ACC112 (cell line): ENCODE data around the gene PAX5.
A peak's percentile ranks its signal among the peaks of the same experiment; 100 is the strongest.

Experiments
- H2AFZ ChIP-seq: fragments of 200-600 bp; sonication (generic); one replicate; pipeline ENCODE4 v1.6.0; 2017; ENCODE audit warnings: antibody characterized with exemption, low read length; ENCODE audit not compliant: unreplicated experiment
- H3K27ac ChIP-seq: fragments of 200-600 bp; sonication (generic); 2 replicates; pipeline ENCODE4 v1.5.1; 2014; ENCODE audit warnings: low read depth, mild to moderate bottlenecking, antibody characterized with exemption, low read length, moderate library complexity
- H3K27me3 ChIP-seq: fragments of 200-600 bp; sonication (generic); 2 replicates; pipeline ENCODE4 v1.6.1; 2014; ENCODE audit warnings: mild to moderate bottlenecking, antibody characterized with exemption, low read length, moderate library complexity, mixed read lengths; ENCODE audit not compliant: insufficient read depth
- H3K36me3 ChIP-seq: fragments of 200-600 bp; sonication (generic); 2 replicates; pipeline ENCODE4 v1.6.1; 2016; ENCODE audit warnings: mild to moderate bottlenecking, antibody characterized with exemption, low read length, moderate library complexity, mixed read lengths; ENCODE audit not compliant: insufficient read depth
- H3K4me1 ChIP-seq: fragments of 200-600 bp; sonication (generic); one replicate; pipeline ENCODE4 v1.6.1; 2016; ENCODE audit warnings: low read length, mixed read lengths; ENCODE audit not compliant: insufficient read depth, unreplicated experiment, control insufficient read depth
- H3K4me3 ChIP-seq: fragments of 200-600 bp; sonication (generic); 2 replicates; pipeline ENCODE4 v1.5.1; 2014; ENCODE audit warnings: mild to moderate bottlenecking, low read depth, low read length
- H3K79me2 ChIP-seq: fragments of 200-600 bp; sonication (generic); one replicate; pipeline ENCODE4 v1.6.0; 2016; ENCODE audit warnings: low read length; ENCODE audit not compliant: control insufficient read depth, unreplicated experiment, insufficient read depth

Gene PAX5

GRCh38 chr9:37036776-37037502 lies 2.9 kb upstream of the PAX5 start:
- Histone ChIP-seq H3K4me1 (no peaks in the 10 kb centered on the region), H2AFZ (peak overlapping the region; percentile 8), H3K4me3 (peak overlapping the region; percentile 65), H3K27me3 (peaks cover 100% of the 10 kb centered on the region), H3K79me2 (no peaks in the 10 kb centered on the region), H3K27ac (no peak overlapping the region), H3K36me3 (no peaks in the 10 kb centered on the region)

- H3K27me3 ChIP-seq, result peaks cover 100% of the 10 kb centered on the region
- no peaks in the 10 kb centered on the region for H3K79me2 ChIP-seq
- no peaks in the 10 kb centered on the region for H3K4me1 ChIP-seq
- no peaks in the 10 kb centered on the region for H3K36me3 ChIP-seq
- H3K4me3 ChIP-seq, result peak overlapping the region; percentile 65
- no peak overlapping the region for H2AFZ ChIP-seq
- no peak overlapping the region for H3K27ac ChIP-seq
Measured at GRCh38 chr9:37036371-37036775, 2.3 kb upstream of the PAX5 start.

- Histone ChIP-seq H3K27ac (no peak overlapping the region), H2AFZ (no peak overlapping the region), H3K79me2 (no peaks in the 10 kb centered on the region), H3K4me3 (peak overlapping the region; percentile 65), H3K4me1 (no peaks in the 10 kb centered on the region), H3K36me3 (no peaks in the 10 kb centered on the region), H3K27me3 (peaks cover 100% of the 10 kb centered on the region)
Measured at GRCh38 chr9:37035648-37036370, 1.7 kb upstream of the PAX5 start.

- Histone ChIP-seq H2AFZ (no peak overlapping the region), H3K4me1 (no peaks in the 10 kb centered on the region), H3K36me3 (no peaks in the 10 kb centered on the region), H3K27me3 (peaks cover 100% of the 10 kb centered on the region), H3K4me3 (no peak overlapping the region), H3K27ac (no peak overlapping the region), H3K79me2 (no peaks in the 10 kb centered on the region)
Measured at GRCh38 chr9:37034938-37035647, 1.0 kb upstream of the PAX5 start.

- Histone ChIP-seq H3K79me2 (no peaks in the 10 kb centered on the region), H3K27ac (no peak overlapping the region), H3K27me3 (peaks cover 100% of the 10 kb centered on the region), H2AFZ (no peak overlapping the region), H3K36me3 (no peaks in the 10 kb centered on the region), H3K4me1 (peaks cover 3% of the 10 kb centered on the region), H3K4me3 (peak overlapping the region; percentile 22)
Measured at GRCh38 chr9:37034305-37034937, 353 bp upstream of the PAX5 start.

GRCh38 chr9:37033141-37033540 lies 927 bp downstream of the PAX5 start:
- Histone ChIP-seq H3K27me3 (peaks cover 100% of the 10 kb centered on the region), H3K36me3 (no peaks in the 10 kb centered on the region), H2AFZ (no peak overlapping the region), H3K4me1 (peaks cover 3% of the 10 kb centered on the region), H3K27ac (no peak overlapping the region), H3K4me3 (no peak overlapping the region), H3K79me2 (no peaks in the 10 kb centered on the region)

GRCh38 chr9:37032713-37033112 lies 1.4 kb downstream of the PAX5 start:
- Histone ChIP-seq H3K27ac (no peak overlapping the region), H2AFZ (no peak overlapping the region), H3K27me3 (peaks cover 100% of the 10 kb centered on the region), H3K4me3 (no peak overlapping the region), H3K79me2 (no peaks in the 10 kb centered on the region), H3K36me3 (no peaks in the 10 kb centered on the region), H3K4me1 (peaks cover 3% of the 10 kb centered on the region)

- Histone ChIP-seq H3K27ac (no peak overlapping the region), H3K4me3 (no peak overlapping the region), H3K36me3 (no peaks in the 10 kb centered on the region), H3K27me3 (peaks cover 100% of the 10 kb centered on the region), H2AFZ (no peak overlapping the region), H3K4me1 (peaks cover 3% of the 10 kb centered on the region), H3K79me2 (no peaks in the 10 kb centered on the region)
Measured at GRCh38 chr9:37031902-37032301, 2.2 kb downstream of the PAX5 start.

- H3K27ac ChIP-seq, result no peak overlapping the region
- no peak overlapping the region for H3K4me3 ChIP-seq
- no peak overlapping the region for H2AFZ ChIP-seq
- no peaks in the 10 kb centered on the region for H3K79me2 ChIP-seq
- no peaks in the 10 kb centered on the region for H3K36me3 ChIP-seq
- H3K27me3 ChIP-seq, result peaks cover 100% of the 10 kb centered on the region
- H3K4me1 ChIP-seq, result peaks cover 4% of the 10 kb centered on the region
Measured at GRCh38 chr9:37031081-37031480, 3.0 kb downstream of the PAX5 start.

GRCh38 chr9:37030611-37030939 lies 3.5 kb downstream of the PAX5 start:
- Histone ChIP-seq H3K4me1 (peaks cover 9% of the 10 kb centered on the region), H3K27ac (no peak overlapping the region), H3K79me2 (no peaks in the 10 kb centered on the region), H2AFZ (no peak overlapping the region), H3K36me3 (no peaks in the 10 kb centered on the region), H3K4me3 (peak overlapping the region; percentile 57), H3K27me3 (peaks cover 100% of the 10 kb centered on the region)
